PFSK-1 (cell line): ENCODE measurements around the gene DHRS12.

Experiments used
- FOXP2 ChIP-seq: optimal IDR thresholded peaks from 2 replicates; pipeline ENCODE3; 2011; ENCODE audit warnings: borderline replicate concordance, control low read depth, inconsistent platforms; ENCODE audit not compliant: insufficient read depth; ENCODE audit errors: extremely low read length, extremely low read depth
- POLR2AphosphoS5 ChIP-seq: IDR thresholded peaks from 2 replicates; pipeline ENCODE4 v1.6.1; 2012; ENCODE audit warnings: low read depth, mild to moderate bottlenecking, control low read depth, low read length, moderate library complexity
- REST ChIP-seq, 2 experiments: IDR thresholded peaks; 2 replicates each; pipeline versions ENCODE4 v1.6.1 to v1.8.0; 2011 to 2012; ENCODE audit warnings: low read depth in 2 of 2, low read length in 2 of 2, control low read depth in 1 of 2, inconsistent platforms in 1 of 2, mild to moderate bottlenecking in 1 of 2, moderate library complexity in 1 of 2; ENCODE audit not compliant: insufficient read depth in 1 of 2
- SIN3A ChIP-seq: IDR thresholded peaks from 2 replicates; pipeline ENCODE4 v1.6.1; 2012; ENCODE audit warnings: mild to moderate bottlenecking, low read length, moderate library complexity, borderline replicate concordance; ENCODE audit not compliant: insufficient read depth
- TAF1 ChIP-seq: IDR thresholded peaks from 2 replicates; pipeline ENCODE4 v1.6.1; 2012; ENCODE audit warnings: low read length, control low read depth, borderline replicate concordance; ENCODE audit not compliant: insufficient read depth

DNA sequence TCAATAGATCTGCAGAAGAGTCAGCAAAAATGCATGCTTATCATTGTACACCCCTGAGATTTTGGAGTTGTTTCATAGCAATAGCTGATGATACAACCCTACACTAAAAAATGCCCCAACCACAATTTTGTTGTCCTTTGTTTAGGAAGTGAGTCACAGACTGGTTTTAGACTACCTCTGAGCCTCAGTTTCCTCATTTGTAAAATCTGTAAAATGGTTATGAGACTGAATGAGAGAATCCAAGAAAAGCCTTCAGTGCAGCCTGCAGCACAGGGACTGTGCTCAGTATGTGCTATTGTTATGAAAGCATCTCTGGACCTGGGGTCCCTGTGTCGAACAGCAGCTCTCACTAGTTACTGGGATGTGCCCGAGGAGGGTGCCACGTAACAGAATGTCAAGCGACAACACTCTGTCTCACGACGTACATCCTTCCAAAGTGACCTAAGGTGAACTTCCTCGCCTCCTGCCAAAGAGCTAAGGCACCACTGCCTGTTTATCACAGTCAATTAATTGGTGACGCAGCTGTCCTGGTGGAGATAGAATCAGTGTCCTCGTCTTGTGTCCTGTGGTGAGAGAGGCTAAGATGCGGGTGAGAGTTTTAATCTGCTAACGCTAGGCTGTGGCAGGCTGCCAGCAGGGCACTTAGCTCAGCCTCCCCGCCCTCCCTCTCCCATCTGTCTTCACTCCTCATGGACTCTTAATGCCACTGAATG lies 18.1 kb downstream of the DHRS12 start:
- TF ChIP-seq POLR2AphosphoS5 (0 out of 2 replicates have a peak, but pooled peaks have one; percentile 23), SIN3A (no peak), REST (IDR thresholded peaks at IDR 0.05; ENCODE audit: insufficient read depth in 1 of 2, low read depth in 2 of 2, low read length in 2 of 2) (no peak), FOXP2 (peak; percentile 71), TAF1 (no peak)
